Stimulated activated CD4-positive, alpha-beta T cell treated with anti-CD3 and anti-CD28 coated beads, Interleukin-2, amount 100 ng/mL, for 4 hours (primary cell): Measurements from ENCODE around the gene PPM1H.
"Not testable (repeated sequence)": the region's sequence is repeated elsewhere in the genome, so short reads cannot be mapped to it uniquely, and the experiment has no call there.

Experiments
- DNase-seq: peaks from one replicate; pipeline ENCODE4 v3.0.0-alpha.2; 2020; ENCODE audit warnings: low read depth

The PPM1H gene

GRCh38 chr12:62763861-62764645 lies 170.9 kb downstream of the PPM1H start:
- DNase-seq = no peak

GRCh38 chr12:62763312-62763711 lies 171.6 kb downstream of the PPM1H start:
- no peak for DNase-seq

- no peak for DNase-seq
These were observed 172.3 kb downstream of the PPM1H start for GRCh38 chr12:62762645-62763044.

- no peak for DNase-seq
These were observed 173.3 kb downstream of the PPM1H start for GRCh38 chr12:62761658-62762057.

GRCh38 chr12:62760779-62761178 lies 174.2 kb downstream of the PPM1H start:
- DNase-seq = no peak

- DNase-seq = not testable (repeated sequence)
These were observed 174.6 kb downstream of the PPM1H start for GRCh38 chr12:62760341-62760740.

GRCh38 chr12:62758216-62758615 lies 176.7 kb downstream of the PPM1H start:
- no peak for DNase-seq

GRCh38 chr12:62757048-62757447 lies 177.9 kb downstream of the PPM1H start:
- DNase-seq = no peak

GRCh38 chr12:62754706-62755105 lies 180.2 kb downstream of the PPM1H start:
- no peak for DNase-seq

GRCh38 chr12:62751810-62752155 lies 183.2 kb downstream of the PPM1H start:
- no peak for DNase-seq

GRCh38 chr12:62750941-62751809 lies 183.8 kb downstream of the PPM1H start:
- DNase-seq = no peak

GRCh38 chr12:62749586-62749985 lies 185.4 kb downstream of the PPM1H start:
- no peak for DNase-seq

- no peak for DNase-seq
These were observed 185.9 kb downstream of the PPM1H start for GRCh38 chr12:62748941-62749468.

- no peak for DNase-seq
These were observed 190.4 kb downstream of the PPM1H start for GRCh38 chr12:62744551-62744950.

GRCh38 chr12:62739266-62740015 lies 195.5 kb downstream of the PPM1H start:
- no peak for DNase-seq

- DNase-seq = no peak
These were observed 196.3 kb downstream of the PPM1H start for GRCh38 chr12:62738616-62739015.

GRCh38 chr12:62738105-62738504 lies 196.8 kb downstream of the PPM1H start:
- no peak for DNase-seq

GRCh38 chr12:62737615-62738014 lies 197.3 kb downstream of the PPM1H start:
- no peak for DNase-seq

GRCh38 chr12:62737188-62737587 lies 197.8 kb downstream of the PPM1H start:
- DNase-seq = no peak

- no peak for DNase-seq
These were observed 198.4 kb downstream of the PPM1H start for GRCh38 chr12:62736596-62736995.

GRCh38 chr12:62732861-62733427 lies 202.0 kb downstream of the PPM1H start:
- no peak for DNase-seq
